HG02870 (cell line): ENCODE results near the gene BCL2L11.

Experiments
- ATAC-seq: cut with Tn5 transposase; IDR thresholded peaks from one replicate; pipeline ENCODE4 v1.9.1; 2021; ENCODE audit warnings: mild to moderate bottlenecking, moderate library complexity; ENCODE audit not compliant: unreplicated experiment

BCL2L11 gene

GRCh38 chr2:111117598-111118480 is 2.9 kb upstream of the BCL2L11 start:
- ATAC-seq: no peak

- ATAC-seq: no peak
Measured at GRCh38 chr2:111118481-111118980, 2.2 kb upstream of the BCL2L11 start.

GRCh38 chr2:111118981-111119821 is 1.5 kb upstream of the BCL2L11 start:
- ATAC-seq: no peak

- ATAC-seq: no peak
Measured at GRCh38 chr2:111119822-111120252, 877 bp upstream of the BCL2L11 start.

GRCh38 chr2:111121028-111121827 is 514 bp downstream of the BCL2L11 start:
- no peak for ATAC-seq

GRCh38 chr2:111121828-111122630 is 1.3 kb downstream of the BCL2L11 start:
- peak; percentile 39 for ATAC-seq

- no peak for ATAC-seq
Measured at GRCh38 chr2:111122631-111123421, 2.1 kb downstream of the BCL2L11 start.

- ATAC-seq: no peak
Measured at GRCh38 chr2:111123751-111124150, 3.0 kb downstream of the BCL2L11 start.

GRCh38 chr2:111126581-111126980 is 5.9 kb downstream of the BCL2L11 start:
- no peak for ATAC-seq

GRCh38 chr2:111127351-111127750 is 6.6 kb downstream of the BCL2L11 start:
- no peak for ATAC-seq

- no peak for ATAC-seq
Measured at GRCh38 chr2:111128096-111128495, 7.4 kb downstream of the BCL2L11 start.

- no peak for ATAC-seq
Measured at GRCh38 chr2:111133603-111134002, 12.9 kb downstream of the BCL2L11 start.

- no peak for ATAC-seq
Measured at GRCh38 chr2:111134055-111134454, 13.3 kb downstream of the BCL2L11 start.

GRCh38 chr2:111135237-111135909 is 14.7 kb downstream of the BCL2L11 start:
- ATAC-seq: no peak

GRCh38 chr2:111135910-111136297 is 15.2 kb downstream of the BCL2L11 start:
- ATAC-seq: no peak

GRCh38 chr2:111138839-111139238 is 18.1 kb downstream of the BCL2L11 start:
- no peak for ATAC-seq

- ATAC-seq: no peak
Measured at GRCh38 chr2:111139637-111140317, 19.1 kb downstream of the BCL2L11 start.

GRCh38 chr2:111140815-111141214 is 20.1 kb downstream of the BCL2L11 start:
- ATAC-seq: no peak
